Measurements from ENCODE around the gene FXN. TPM values are rescaled to one million over a fixed set of nuclear protein-coding genes. Genes with fewer than 3 reads are reported as not detected.

Gene FXN
- total and polyA plus RNA-seq, 4 donors = 3.6 to 13.5 (median 10.6) TPM

GRCh38 chr9:69020301-69021145 is 15.0 kb upstream of the FXN start:
- H3K27ac ChIP-seq (ENCODE audit: low read depth in 1 of 2, low read length in 1 of 2) = no peak overlapping the region
- no peak for ATAC-seq (ENCODE audit: insufficient read depth, low FRiP score)
- H3K4me1 ChIP-seq (ENCODE audit: control insufficient read depth in 5 of 5, insufficient read depth in 5 of 5, low read length in 5 of 5) = peaks cover 0 to 10% (median 0%) of the 10 kb centered on the region in 5 donors
- H3K9ac ChIP-seq (ENCODE audit: insufficient read depth in 1 of 2, low read length in 2 of 2) = no peak overlapping the region
- 91 to 92% methylated on average over 8 of the region's 8 CpGs for WGBS, 2 donors
- no peak overlapping the region for H3K4me3 ChIP-seq
- H3K36me3 ChIP-seq (ENCODE audit: control insufficient read depth in 4 of 4, insufficient read depth in 4 of 4, low read length in 4 of 4) = no peaks in the 10 kb centered on the region
- no peak for DNase-seq
- H3K27me3 ChIP-seq (ENCODE audit: control insufficient read depth in 3 of 3, insufficient read depth in 3 of 3, low read length in 2 of 3) = no peaks in the 10 kb centered on the region
- H3K9me3 ChIP-seq (ENCODE audit: control insufficient read depth in 4 of 4, insufficient read depth in 3 of 4, low read length in 3 of 4) = no peaks in the 10 kb centered on the region
- no peak for TF ChIP-seq CTCF (IDR thresholded peaks at IDR 0.05; ENCODE audit: control extremely low read depth, extremely low read depth)

- no peak overlapping the region for H3K27ac ChIP-seq (ENCODE audit: low read depth in 1 of 2, low read length in 1 of 2)
- no peak overlapping the region for H3K9ac ChIP-seq (ENCODE audit: insufficient read depth in 1 of 2, low read length in 2 of 2)
- H3K27me3 ChIP-seq (ENCODE audit: control insufficient read depth in 3 of 3, insufficient read depth in 3 of 3, low read length in 2 of 3) = no peaks in the 10 kb centered on the region
- WGBS, 2 donors = 62 to 78% methylated on average over 7 of the region's 7 CpGs
- H3K36me3 ChIP-seq (ENCODE audit: control insufficient read depth in 4 of 4, insufficient read depth in 4 of 4, low read length in 4 of 4) = no peaks in the 10 kb centered on the region
- H3K4me1 ChIP-seq (ENCODE audit: control insufficient read depth in 5 of 5, insufficient read depth in 5 of 5, low read length in 5 of 5) = no peaks in the 10 kb centered on the region
- ATAC-seq (ENCODE audit: insufficient read depth, low FRiP score) (no peak), DNase-seq (no peak)
- H3K9me3 ChIP-seq (ENCODE audit: control insufficient read depth in 4 of 4, insufficient read depth in 3 of 4, low read length in 3 of 4) = no peaks in the 10 kb centered on the region
- no peak overlapping the region for H3K4me3 ChIP-seq
- TF ChIP-seq CTCF (IDR thresholded peaks at IDR 0.05; ENCODE audit: control extremely low read depth, extremely low read depth) = no peak
Observed at GRCh38 chr9:69023650-69024049, 11.9 kb upstream of the FXN start.

- 49 to 62% methylated on average over 5 of the region's 5 CpGs for WGBS, 2 donors
- H3K36me3 ChIP-seq (ENCODE audit: control insufficient read depth in 4 of 4, insufficient read depth in 4 of 4, low read length in 4 of 4) = no peaks in the 10 kb centered on the region
- H3K9me3 ChIP-seq (ENCODE audit: control insufficient read depth in 4 of 4, insufficient read depth in 3 of 4, low read length in 3 of 4) = peaks cover 0 to 3% (median 0%) of the 10 kb centered on the region in 4 donors
- no peak overlapping the region for H3K9ac ChIP-seq (ENCODE audit: insufficient read depth in 1 of 2, low read length in 2 of 2)
- H3K4me3 ChIP-seq = no peak overlapping the region
- DNase-seq (peak; percentile 27 to 73 (median 71)), ATAC-seq (ENCODE audit: insufficient read depth, low FRiP score) (peak; percentile 76)
- no peak overlapping the region for H3K27ac ChIP-seq (ENCODE audit: low read depth in 1 of 2, low read length in 1 of 2)
- TF ChIP-seq CTCF (IDR thresholded peaks at IDR 0.05; ENCODE audit: control extremely low read depth, extremely low read depth) = peak; percentile 45
- H3K4me1 ChIP-seq (ENCODE audit: control insufficient read depth in 5 of 5, insufficient read depth in 5 of 5, low read length in 5 of 5) = no peaks in the 10 kb centered on the region
- no peaks in the 10 kb centered on the region for H3K27me3 ChIP-seq (ENCODE audit: control insufficient read depth in 3 of 3, insufficient read depth in 3 of 3, low read length in 2 of 3)
Observed at GRCh38 chr9:69027355-69028097, 8.0 kb upstream of the FXN start.
